ENCODE data around the gene CACNG7.

CACNG7 gene

GRCh38 chr19:53953383-53953782, 44.3 kb downstream of the CACNG7 start:
- DNase-seq (ENCODE audit: low read depth): no peak
- no peak for TF ChIP-seq CTCF (conservative IDR thresholded peaks at IDR 0.05; ENCODE audit: low read depth, low read length)
- no peak overlapping the region for H3K4me3 ChIP-seq (ENCODE audit: low read length)

- no peak overlapping the region for H3K4me3 ChIP-seq (ENCODE audit: low read length)
- TF ChIP-seq CTCF (conservative IDR thresholded peaks at IDR 0.05; ENCODE audit: low read depth, low read length): no peak
- DNase-seq (ENCODE audit: low read depth): no peak
Measured at GRCh38 chr19:53957448-53958167, 48.5 kb downstream of the CACNG7 start.

- TF ChIP-seq CTCF (conservative IDR thresholded peaks at IDR 0.05; ENCODE audit: low read depth, low read length): no peak
- DNase-seq (ENCODE audit: low read depth): no peak
- no peak overlapping the region for H3K4me3 ChIP-seq (ENCODE audit: low read length)
Measured at GRCh38 chr19:53958168-53958571, 49.1 kb downstream of the CACNG7 start.

GRCh38 chr19:53958823-53959757, 50.0 kb downstream of the CACNG7 start:
- no peak overlapping the region for H3K4me3 ChIP-seq (ENCODE audit: low read length)
- no peak for DNase-seq (ENCODE audit: low read depth)
- TF ChIP-seq CTCF (conservative IDR thresholded peaks at IDR 0.05; ENCODE audit: low read depth, low read length): no peak

- no peak for DNase-seq (ENCODE audit: low read depth)
- no peak overlapping the region for H3K4me3 ChIP-seq (ENCODE audit: low read length)
- no peak for TF ChIP-seq CTCF (conservative IDR thresholded peaks at IDR 0.05; ENCODE audit: low read depth, low read length)
Measured at GRCh38 chr19:53960187-53960586, 51.1 kb downstream of the CACNG7 start.

- no peak for TF ChIP-seq CTCF (conservative IDR thresholded peaks at IDR 0.05; ENCODE audit: low read depth, low read length)
- no peak overlapping the region for H3K4me3 ChIP-seq (ENCODE audit: low read length)
- no peak for DNase-seq (ENCODE audit: low read depth)
Measured at GRCh38 chr19:53960886-53961285, 51.8 kb downstream of the CACNG7 start.

Measured in retinal pigment epithelial cell (primary cell).